Measurements from ENCODE around the gene PAM16. TPM values are rescaled to one million over a fixed set of nuclear protein-coding genes. Genes with fewer than 3 reads are reported as not detected.

PAM16 gene
- polyA plus RNA-seq, 1 donor from 2014 or later = 40.4 TPM

- peak overlapping the region in 2 of 3 donors; percentile 39 to 66 for H3K27ac Mint-ChIP-seq
- no peaks in the 10 kb centered on the region for H3K36me3 Mint-ChIP-seq
- H3K9me3 Mint-ChIP-seq = no peaks in the 10 kb centered on the region
- peak overlapping the region; percentile 46 to 83 (median 64) for H3K4me3 Mint-ChIP-seq
- peaks cover 7% of the 10 kb centered on the region for H3K27me3 Mint-ChIP-seq
- H3K4me1 Mint-ChIP-seq = peaks cover 7 to 10% (median 8%) of the 10 kb centered on the region in 3 donors
These were observed 31.4 kb downstream of the PAM16 start for GRCh38 chr16:4319454-4320421.

DNA sequence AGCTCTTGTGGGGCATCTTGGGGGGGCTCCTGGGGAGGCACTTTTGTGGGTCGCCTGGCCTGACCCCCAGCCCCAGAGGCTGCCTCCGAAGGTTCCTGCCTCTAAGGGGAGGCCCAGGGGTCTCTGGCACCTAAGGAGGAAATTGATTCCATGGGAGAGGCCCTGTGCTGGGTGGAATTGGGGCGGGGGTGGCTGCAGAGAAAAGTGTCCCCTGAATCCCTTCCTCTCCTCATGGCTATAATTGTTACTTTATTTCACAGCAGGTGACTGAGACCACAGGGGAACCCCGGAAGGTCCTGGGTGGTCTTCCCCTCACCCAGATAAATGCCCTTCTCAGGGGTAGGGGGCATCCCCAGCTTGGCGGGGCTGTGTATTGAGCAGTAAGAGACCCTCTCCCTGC is 32.2 kb downstream of the PAM16 start:
- H3K27me3 Mint-ChIP-seq = peaks cover 15% of the 10 kb centered on the region
- H3K4me3 Mint-ChIP-seq = peak overlapping the region in 2 of 4 donors; percentile 51 to 83
- H3K9me3 Mint-ChIP-seq = no peaks in the 10 kb centered on the region
- peak overlapping the region in 2 of 3 donors; percentile 39 to 66 for H3K27ac Mint-ChIP-seq
- H3K36me3 Mint-ChIP-seq = no peaks in the 10 kb centered on the region
- H3K4me1 Mint-ChIP-seq = peaks cover 12 to 17% (median 12%) of the 10 kb centered on the region in 3 donors

DNA sequence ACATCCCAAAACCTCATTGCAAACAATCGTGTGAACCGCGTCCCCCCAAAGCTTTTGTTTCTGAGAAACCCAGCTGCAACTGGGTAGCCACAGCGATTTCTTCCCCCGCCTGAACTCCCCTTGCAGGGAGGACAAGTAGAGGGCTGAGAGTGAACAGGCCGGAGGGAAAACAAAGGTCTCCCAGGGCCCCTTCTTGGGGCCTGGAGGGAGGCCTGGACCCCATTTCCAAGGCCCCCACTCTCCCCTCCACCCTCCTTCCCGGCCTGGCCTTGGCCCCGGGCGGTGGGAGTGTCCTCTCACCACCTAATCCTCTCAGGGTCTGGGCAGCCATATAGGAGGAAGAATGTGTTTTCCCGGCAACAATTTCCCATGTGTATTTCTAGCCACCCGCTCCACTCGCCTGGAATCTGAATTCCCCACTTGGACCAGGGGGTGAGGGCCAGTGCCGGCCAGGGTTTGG is 32.6 kb downstream of the PAM16 start:
- Mint-ChIP-seq H3K9me3 (no peaks in the 10 kb centered on the region), H3K4me3 (peak overlapping the region in 1 of 4 donors; percentile 43), H3K27me3 (peaks cover 15% of the 10 kb centered on the region), H3K4me1 (peaks cover 12 to 17% (median 12%) of the 10 kb centered on the region in 3 donors), H3K27ac (peak overlapping the region in 1 of 3 donors; percentile 39), H3K36me3 (no peaks in the 10 kb centered on the region)

GRCh38 chr16:4317532-4318450 is 33.3 kb downstream of the PAM16 start:
- H3K27ac Mint-ChIP-seq = no peak overlapping the region
- H3K36me3 Mint-ChIP-seq = no peaks in the 10 kb centered on the region
- H3K27me3 Mint-ChIP-seq = peaks cover 15% of the 10 kb centered on the region
- H3K4me1 Mint-ChIP-seq = peaks cover 12 to 17% (median 12%) of the 10 kb centered on the region in 3 donors
- peak overlapping the region in 1 of 4 donors; percentile 43 for H3K4me3 Mint-ChIP-seq
- H3K9me3 Mint-ChIP-seq = no peaks in the 10 kb centered on the region

DNA sequence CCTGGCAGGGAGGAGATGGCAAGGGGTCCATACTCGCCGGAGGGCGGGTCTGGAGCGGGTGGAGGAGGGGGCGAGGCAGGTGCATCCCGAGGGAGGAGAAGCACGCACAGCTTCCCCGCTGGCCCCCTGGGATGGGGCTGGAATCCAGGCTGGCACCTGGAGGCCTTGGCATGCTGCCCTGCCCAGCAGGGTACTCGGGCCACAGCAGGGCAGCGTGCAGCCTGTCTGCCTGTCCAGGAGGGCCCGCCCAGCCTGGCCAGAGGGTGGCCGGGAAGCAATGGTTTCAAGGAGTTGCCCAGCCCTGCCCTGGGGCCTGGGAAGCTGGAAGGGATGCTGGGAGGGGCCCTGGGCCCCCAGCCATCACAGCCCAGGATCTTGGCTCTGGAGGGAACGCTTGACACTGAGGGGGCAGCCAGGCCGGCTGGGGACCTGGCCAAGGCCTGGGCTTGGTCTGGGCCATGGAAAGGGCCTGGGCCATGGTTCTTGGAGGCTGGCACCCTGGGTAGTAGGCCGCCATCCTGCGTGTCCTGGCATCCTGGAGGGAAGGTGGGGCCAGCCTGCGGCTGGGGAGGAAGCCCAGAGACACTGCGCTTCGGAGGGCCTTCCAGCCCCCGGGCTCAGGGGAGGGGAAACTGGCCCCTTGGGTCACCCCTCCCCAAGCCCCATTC is 34.1 kb downstream of the PAM16 start:
- peak overlapping the region in 2 of 4 donors; percentile 12 to 47 for H3K4me3 Mint-ChIP-seq
- H3K27me3 Mint-ChIP-seq = peaks cover 15% of the 10 kb centered on the region

GRCh38 chr16:4316108-4316863 is 34.8 kb downstream of the PAM16 start:
- no peaks in the 10 kb centered on the region for H3K9me3 Mint-ChIP-seq
- no peak overlapping the region for H3K27ac Mint-ChIP-seq
- peaks cover 15% of the 10 kb centered on the region for H3K27me3 Mint-ChIP-seq
- peak overlapping the region in 1 of 4 donors; percentile 65 for H3K4me3 Mint-ChIP-seq
- peaks cover 12 to 17% (median 12%) of the 10 kb centered on the region in 3 donors for H3K4me1 Mint-ChIP-seq
- H3K36me3 Mint-ChIP-seq = no peaks in the 10 kb centered on the region

More for the DNA sequence above, 34.1 kb downstream of the PAM16 start:
- Mint-ChIP-seq H3K27ac (no peak overlapping the region), H3K9me3 (no peaks in the 10 kb centered on the region), H3K4me1 (peaks cover 12 to 17% (median 12%) of the 10 kb centered on the region in 3 donors), H3K36me3 (no peaks in the 10 kb centered on the region)

GRCh38 chr16:4315186-4316107 is 35.7 kb downstream of the PAM16 start, which contains the start of gene GLIS2:
TSS of gene GLIS2 (plus strand) at chr16:4316067. CDS start at chr16:4332281, 16,214 bp downstream.
- peak within 1 kb of the TSS in 2 of 3 donors; percentile 1 to 86 for H3K27ac Mint-ChIP-seq
- H3K36me3 Mint-ChIP-seq = no peaks in the 10 kb centered on the region
- H3K9me3 Mint-ChIP-seq = no peaks in the 10 kb centered on the region
- peaks cover 15% of the 10 kb centered on the region for H3K27me3 Mint-ChIP-seq
- peaks cover 12 to 17% (median 12%) of the 10 kb centered on the region in 3 donors for H3K4me1 Mint-ChIP-seq
- H3K4me3 Mint-ChIP-seq = peak within 1 kb of the TSS; percentile 76 to 94 (median 76)

DNA sequence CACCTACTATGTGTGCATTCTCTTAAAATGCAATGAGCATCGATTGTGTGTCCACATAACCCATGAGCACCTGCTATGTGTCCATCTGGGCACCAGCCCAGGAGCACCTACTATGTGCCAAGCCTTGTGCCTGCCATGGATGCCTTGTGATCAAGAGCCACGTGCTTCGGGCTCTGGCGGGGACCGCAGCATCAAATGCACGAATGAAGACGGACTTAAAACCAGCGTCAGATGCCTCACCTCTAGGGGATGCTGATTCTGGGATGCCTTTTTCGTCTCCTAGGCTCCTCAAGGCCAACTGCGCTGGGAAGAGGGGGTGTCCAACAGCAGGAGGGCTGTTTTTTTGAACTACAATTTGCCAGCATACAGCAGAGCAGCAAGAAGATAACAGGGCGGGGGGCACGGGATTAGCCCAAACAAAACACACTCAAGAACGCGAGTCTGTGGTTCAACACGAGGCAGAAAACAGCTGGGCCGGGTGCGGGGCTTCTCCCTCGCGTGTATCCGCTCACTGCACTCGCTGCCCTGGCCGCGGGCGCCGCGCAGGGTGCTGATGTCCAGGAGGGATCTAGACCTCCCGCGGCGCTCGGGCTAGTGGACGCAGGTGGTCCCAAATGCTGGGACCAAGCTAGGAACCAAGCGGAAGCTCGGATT is 36.5 kb downstream of the PAM16 start:
- Mint-ChIP-seq H3K27ac (peak overlapping the region in 2 of 3 donors; percentile 1 to 86), H3K4me3 (peak overlapping the region; percentile 76 to 94 (median 76)), H3K36me3 (no peaks in the 10 kb centered on the region), H3K9me3 (no peaks in the 10 kb centered on the region), H3K27me3 (peaks cover 15% of the 10 kb centered on the region), H3K4me1 (peaks cover 10 to 22% (median 12%) of the 10 kb centered on the region in 3 donors)

GRCh38 chr16:4313563-4314531 is 37.3 kb downstream of the PAM16 start:
- H3K4me1 Mint-ChIP-seq = peaks cover 10 to 22% (median 13%) of the 10 kb centered on the region in 3 donors
- peaks cover 11% of the 10 kb centered on the region for H3K27me3 Mint-ChIP-seq
- H3K4me3 Mint-ChIP-seq = peak overlapping the region; percentile 76 to 94 (median 76)
- H3K9me3 Mint-ChIP-seq = no peaks in the 10 kb centered on the region
- H3K27ac Mint-ChIP-seq = no peak overlapping the region
- H3K36me3 Mint-ChIP-seq = no peaks in the 10 kb centered on the region

GRCh38 chr16:4309833-4310266 is 41.3 kb downstream of the PAM16 start:
- Mint-ChIP-seq H3K4me1 (peaks cover 22 to 31% (median 23%) of the 10 kb centered on the region in 3 donors), H3K36me3 (no peaks in the 10 kb centered on the region), H3K27ac (peak overlapping the region; percentile 78 to 91 (median 85)), H3K27me3 (peaks cover 9% of the 10 kb centered on the region), H3K4me3 (peak overlapping the region; percentile 52 to 84 (median 58)), H3K9me3 (no peaks in the 10 kb centered on the region)

- Mint-ChIP-seq H3K27ac (peak overlapping the region; percentile 31 to 91 (median 78)), H3K27me3 (peaks cover 3% of the 10 kb centered on the region), H3K9me3 (no peaks in the 10 kb centered on the region), H3K36me3 (no peaks in the 10 kb centered on the region), H3K4me3 (peak overlapping the region; percentile 39 to 84 (median 56)), H3K4me1 (peaks cover 18 to 25% (median 21%) of the 10 kb centered on the region in 3 donors)
These were observed 41.9 kb downstream of the PAM16 start for GRCh38 chr16:4309102-4309832.
